Breast epithelium (tissue), 3 donors: ENCODE results near the gene MAP3K6.

Source experiments
- POLR2A ChIP-seq: fragments of 450-650 bp; IDR thresholded peaks from one replicate; pipeline ENCODE4 v1.6.1; 2016; ENCODE audit warnings: antibody characterized with exemption, mild to moderate bottlenecking, moderate library complexity
- TF ChIP-seq, protein P1 (sequence below), 3 donors: fragments of 450-650 bp; IDR thresholded peaks; one replicate each; pipeline ENCODE4 v1.5.1; 2016 to 2017; ENCODE audit warnings: antibody characterized with exemption in 3 of 3, mild to moderate bottlenecking in 3 of 3, moderate library complexity in 3 of 3

DNA sequence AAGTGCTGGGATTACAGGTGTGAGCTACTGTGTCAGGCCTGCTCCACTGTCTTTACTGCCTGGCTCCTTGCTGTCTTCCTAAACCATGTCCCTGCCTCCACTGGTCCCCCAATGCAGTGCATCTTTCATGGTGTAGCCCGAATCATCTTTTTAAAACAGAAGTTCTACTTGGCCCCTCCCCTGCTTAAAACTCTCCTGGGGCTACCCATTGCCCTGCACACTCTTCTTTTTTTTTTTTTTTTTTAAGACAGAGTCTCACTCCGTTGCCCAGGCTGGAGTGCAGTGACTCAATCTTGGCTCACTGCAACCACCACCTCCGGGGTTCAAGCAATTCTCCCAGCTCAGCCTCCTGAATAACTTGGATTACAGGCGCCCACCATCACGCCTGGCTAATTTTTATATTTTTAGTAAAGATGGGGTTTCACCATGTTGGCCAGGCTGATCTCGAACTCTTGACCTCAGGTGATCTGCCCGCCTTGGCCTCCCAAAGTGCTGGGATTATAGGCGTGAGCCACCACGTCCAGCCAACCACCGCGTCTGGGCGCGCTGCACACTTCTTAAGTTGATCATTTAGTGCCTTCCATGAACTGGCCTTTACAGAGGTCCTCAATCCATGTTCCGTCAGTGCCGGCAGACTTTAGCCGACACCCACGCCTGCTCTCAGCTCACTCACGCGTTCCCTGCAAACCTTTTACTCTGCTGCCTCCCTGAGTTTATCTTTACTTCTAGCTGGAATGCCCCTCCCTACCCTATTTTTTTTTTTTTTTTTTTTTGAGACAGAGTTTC is 5.5 kb upstream of the MAP3K6 start:
- TF ChIP-seq, protein P1, sequence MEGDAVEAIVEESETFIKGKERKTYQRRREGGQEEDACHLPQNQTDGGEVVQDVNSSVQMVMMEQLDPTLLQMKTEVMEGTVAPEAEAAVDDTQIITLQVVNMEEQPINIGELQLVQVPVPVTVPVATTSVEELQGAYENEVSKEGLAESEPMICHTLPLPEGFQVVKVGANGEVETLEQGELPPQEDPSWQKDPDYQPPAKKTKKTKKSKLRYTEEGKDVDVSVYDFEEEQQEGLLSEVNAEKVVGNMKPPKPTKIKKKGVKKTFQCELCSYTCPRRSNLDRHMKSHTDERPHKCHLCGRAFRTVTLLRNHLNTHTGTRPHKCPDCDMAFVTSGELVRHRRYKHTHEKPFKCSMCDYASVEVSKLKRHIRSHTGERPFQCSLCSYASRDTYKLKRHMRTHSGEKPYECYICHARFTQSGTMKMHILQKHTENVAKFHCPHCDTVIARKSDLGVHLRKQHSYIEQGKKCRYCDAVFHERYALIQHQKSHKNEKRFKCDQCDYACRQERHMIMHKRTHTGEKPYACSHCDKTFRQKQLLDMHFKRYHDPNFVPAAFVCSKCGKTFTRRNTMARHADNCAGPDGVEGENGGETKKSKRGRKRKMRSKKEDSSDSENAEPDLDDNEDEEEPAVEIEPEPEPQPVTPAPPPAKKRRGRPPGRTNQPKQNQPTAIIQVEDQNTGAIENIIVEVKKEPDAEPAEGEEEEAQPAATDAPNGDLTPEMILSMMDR (IDR thresholded peaks at IDR 0.05), result no peak
- no peak for TF ChIP-seq POLR2A
